HUDEP-2 (cell line): ENCODE data around the gene POLR1C.
"Not testable (repeated sequence)": the region's sequence is repeated elsewhere in the genome, so short reads cannot be mapped to it uniquely, and the experiment has no call there.

Source experiments
- DNase-seq, 76 experiments: peaks; one replicate each; lab custom pipeline; 2025; ENCODE audit not compliant: unreplicated experiment in 76 of 76; lab: John Stamatoyannopoulos, UW

Gene POLR1C

GRCh38 chr6:43509142-43509983, 7.5 kb upstream of the POLR1C start:
- DNase-seq = peak in 2 of 76 experiments; percentile 18

- DNase-seq = peak in 72 of 76 experiments; percentile 19 to 95 (median 74)
Observed at GRCh38 chr6:43509984-43510826, 6.7 kb upstream of the POLR1C start, which contains the start of gene LRRC73. TSS of gene LRRC73 (minus strand) at chr6:43510346. CDS start at chr6:43509785, 561 bp downstream.

GRCh38 chr6:43510827-43511163, 6.1 kb upstream of the POLR1C start:
- DNase-seq = no peak

GRCh38 chr6:43511824-43512415, 5.0 kb upstream of the POLR1C start:
- DNase-seq = no peak

- DNase-seq = no peak
Observed at GRCh38 chr6:43515808-43516207, 1.1 kb upstream of the POLR1C start.

- DNase-seq = no peak
Observed at GRCh38 chr6:43516367-43516696, 557 bp upstream of the POLR1C start.

- peak in 4 of 76 experiments; percentile 18 to 58 (median 28) for DNase-seq
Observed at GRCh38 chr6:43517505-43518357, 842 bp downstream of the POLR1C start.

- no peak for DNase-seq
Observed at GRCh38 chr6:43520097-43520496, 3.2 kb downstream of the POLR1C start.

GRCh38 chr6:43521836-43522235, 4.9 kb downstream of the POLR1C start:
- no peak for DNase-seq

- peak in 1 of 76 experiments; percentile 16 for DNase-seq
Observed at GRCh38 chr6:43522547-43523261, 5.8 kb downstream of the POLR1C start.

- no peak for DNase-seq
Observed at GRCh38 chr6:43523284-43523683, 6.4 kb downstream of the POLR1C start.

GRCh38 chr6:43524483-43524961, 7.6 kb downstream of the POLR1C start:
- peak in 4 of 76 experiments; percentile 13 to 23 (median 21) for DNase-seq

GRCh38 chr6:43532201-43532600, 15.3 kb downstream of the POLR1C start:
- DNase-seq = no peak

GRCh38 chr6:43538986-43539385, 22.1 kb downstream of the POLR1C start:
- not testable (repeated sequence) for DNase-seq

GRCh38 chr6:43539409-43539808, 22.5 kb downstream of the POLR1C start:
- DNase-seq = not testable (repeated sequence)

- no peak for DNase-seq
Observed at GRCh38 chr6:43540507-43540906, 23.6 kb downstream of the POLR1C start.

- DNase-seq = no peak
Observed at GRCh38 chr6:43541774-43542471, 25.0 kb downstream of the POLR1C start.

GRCh38 chr6:43544461-43544860, 27.6 kb downstream of the POLR1C start:
- no peak for DNase-seq

- no peak for DNase-seq
Observed at GRCh38 chr6:43547222-43547621, 30.3 kb downstream of the POLR1C start.
